ENCODE results near the gene COL9A3. TPM values are rescaled to one million over a fixed set of nuclear protein-coding genes. Genes with fewer than 3 reads are reported as not detected.

The COL9A3 gene
- total RNA-seq, 1 donor from 2014 or later, result not detected

GRCh38 chr20:62805711-62806382 is 11.0 kb upstream of the COL9A3 start:
- peak overlapping the region; percentile 87 for H3K4me3 ChIP-seq (ENCODE audit: low read depth, low read length)
- TF ChIP-seq, protein P1, sequence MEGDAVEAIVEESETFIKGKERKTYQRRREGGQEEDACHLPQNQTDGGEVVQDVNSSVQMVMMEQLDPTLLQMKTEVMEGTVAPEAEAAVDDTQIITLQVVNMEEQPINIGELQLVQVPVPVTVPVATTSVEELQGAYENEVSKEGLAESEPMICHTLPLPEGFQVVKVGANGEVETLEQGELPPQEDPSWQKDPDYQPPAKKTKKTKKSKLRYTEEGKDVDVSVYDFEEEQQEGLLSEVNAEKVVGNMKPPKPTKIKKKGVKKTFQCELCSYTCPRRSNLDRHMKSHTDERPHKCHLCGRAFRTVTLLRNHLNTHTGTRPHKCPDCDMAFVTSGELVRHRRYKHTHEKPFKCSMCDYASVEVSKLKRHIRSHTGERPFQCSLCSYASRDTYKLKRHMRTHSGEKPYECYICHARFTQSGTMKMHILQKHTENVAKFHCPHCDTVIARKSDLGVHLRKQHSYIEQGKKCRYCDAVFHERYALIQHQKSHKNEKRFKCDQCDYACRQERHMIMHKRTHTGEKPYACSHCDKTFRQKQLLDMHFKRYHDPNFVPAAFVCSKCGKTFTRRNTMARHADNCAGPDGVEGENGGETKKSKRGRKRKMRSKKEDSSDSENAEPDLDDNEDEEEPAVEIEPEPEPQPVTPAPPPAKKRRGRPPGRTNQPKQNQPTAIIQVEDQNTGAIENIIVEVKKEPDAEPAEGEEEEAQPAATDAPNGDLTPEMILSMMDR (IDR thresholded peaks at IDR 0.05; ENCODE audit: insufficient read depth, low read length, severe bottlenecking), result no peak
- no peak for DNase-seq (ENCODE audit: low read depth)
- H3K36me3 ChIP-seq (ENCODE audit: control insufficient read depth, insufficient read depth, low read length), result peaks cover 23% of the 10 kb centered on the region
- no peak for FAIRE-seq
- no peaks in the 10 kb centered on the region for H3K27me3 ChIP-seq (ENCODE audit: control insufficient read depth, insufficient read depth, low read length)

DNA sequence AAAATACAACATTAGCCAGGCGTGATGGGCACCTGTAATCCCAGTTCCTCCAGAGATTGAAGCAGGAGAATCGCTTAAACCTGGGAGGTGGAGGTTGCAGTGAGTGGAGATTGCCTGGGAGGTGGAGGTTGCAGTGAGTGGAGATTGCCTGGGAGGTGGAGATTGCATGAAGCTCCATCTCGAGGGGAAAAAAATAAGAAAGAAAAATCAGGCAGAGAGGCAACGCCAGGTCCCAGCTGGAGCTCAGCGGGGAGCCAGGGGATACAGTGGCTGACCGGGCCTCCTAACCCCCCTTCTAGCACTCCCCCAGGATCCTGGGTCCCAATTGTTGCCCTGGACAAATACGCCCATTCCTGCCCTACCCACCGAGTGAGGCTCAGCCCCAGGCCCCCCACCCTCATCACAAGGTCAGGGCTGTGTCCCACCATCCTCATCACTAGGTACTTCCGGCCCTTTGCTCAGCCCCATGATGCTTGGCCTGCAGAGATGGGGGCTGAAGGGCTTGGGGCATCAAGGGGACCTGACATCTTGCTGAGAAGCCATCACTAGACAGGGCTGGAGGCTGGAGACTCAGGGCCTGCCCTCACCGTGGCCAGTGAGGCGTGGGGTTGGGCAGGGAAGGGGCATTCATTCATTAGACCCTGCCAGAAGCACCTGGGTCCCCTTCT is 10.3 kb upstream of the COL9A3 start:
- H3K36me3 ChIP-seq (ENCODE audit: control insufficient read depth, insufficient read depth, low read length), result peaks cover 24% of the 10 kb centered on the region
- no peak overlapping the region for H3K4me3 ChIP-seq (ENCODE audit: low read depth, low read length)
- no peak for DNase-seq (ENCODE audit: low read depth)
- TF ChIP-seq, protein P1 (IDR thresholded peaks at IDR 0.05; ENCODE audit: insufficient read depth, low read length, severe bottlenecking), result no peak
- no peaks in the 10 kb centered on the region for H3K27me3 ChIP-seq (ENCODE audit: control insufficient read depth, insufficient read depth, low read length)
- FAIRE-seq, result no peak

DNA sequence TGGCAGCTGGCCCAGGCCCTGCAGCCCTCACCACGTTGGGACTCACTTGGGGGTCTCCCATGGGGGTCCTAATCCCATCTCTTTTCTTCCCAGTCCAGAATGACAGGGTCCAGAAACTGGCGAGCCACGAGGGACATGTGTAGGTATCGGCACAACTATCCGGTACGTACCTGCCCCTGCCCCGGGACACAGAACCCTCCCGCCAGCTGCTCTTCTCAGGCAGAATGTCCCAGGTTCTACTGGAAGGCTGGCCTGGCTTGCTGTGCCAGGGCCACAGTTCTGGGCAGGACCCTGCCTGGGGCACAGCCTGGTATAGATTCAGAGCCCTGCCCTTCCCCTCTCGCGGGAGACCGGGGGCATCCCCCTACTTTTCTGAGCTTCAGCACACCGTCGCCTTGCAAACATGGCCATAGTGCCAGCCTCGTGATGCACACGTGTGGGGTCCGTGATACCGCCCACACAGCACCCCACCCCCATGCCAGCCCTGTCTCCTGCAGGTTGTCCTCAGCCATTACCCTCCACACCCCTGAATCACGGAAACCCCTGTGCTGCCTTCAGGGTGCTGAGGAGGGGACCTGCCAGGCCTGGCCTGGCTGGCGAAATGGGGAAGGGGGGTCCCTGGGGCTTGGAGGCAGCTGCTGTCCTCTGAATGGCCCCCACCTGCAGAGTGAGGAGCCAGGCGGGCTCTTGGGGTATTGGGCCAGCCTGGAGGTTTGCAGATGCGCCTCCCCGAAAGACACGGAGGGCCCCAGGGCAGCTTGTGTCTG is 9.2 kb upstream of the COL9A3 start:
- no peak for FAIRE-seq
- no peaks in the 10 kb centered on the region for H3K27me3 ChIP-seq (ENCODE audit: control insufficient read depth, insufficient read depth, low read length)
- TF ChIP-seq, protein P1 (IDR thresholded peaks at IDR 0.05; ENCODE audit: insufficient read depth, low read length, severe bottlenecking), result no peak
- no peak for DNase-seq (ENCODE audit: low read depth)
- no peak overlapping the region for H3K4me3 ChIP-seq (ENCODE audit: low read depth, low read length)
- H3K36me3 ChIP-seq (ENCODE audit: control insufficient read depth, insufficient read depth, low read length), result peaks cover 27% of the 10 kb centered on the region

DNA sequence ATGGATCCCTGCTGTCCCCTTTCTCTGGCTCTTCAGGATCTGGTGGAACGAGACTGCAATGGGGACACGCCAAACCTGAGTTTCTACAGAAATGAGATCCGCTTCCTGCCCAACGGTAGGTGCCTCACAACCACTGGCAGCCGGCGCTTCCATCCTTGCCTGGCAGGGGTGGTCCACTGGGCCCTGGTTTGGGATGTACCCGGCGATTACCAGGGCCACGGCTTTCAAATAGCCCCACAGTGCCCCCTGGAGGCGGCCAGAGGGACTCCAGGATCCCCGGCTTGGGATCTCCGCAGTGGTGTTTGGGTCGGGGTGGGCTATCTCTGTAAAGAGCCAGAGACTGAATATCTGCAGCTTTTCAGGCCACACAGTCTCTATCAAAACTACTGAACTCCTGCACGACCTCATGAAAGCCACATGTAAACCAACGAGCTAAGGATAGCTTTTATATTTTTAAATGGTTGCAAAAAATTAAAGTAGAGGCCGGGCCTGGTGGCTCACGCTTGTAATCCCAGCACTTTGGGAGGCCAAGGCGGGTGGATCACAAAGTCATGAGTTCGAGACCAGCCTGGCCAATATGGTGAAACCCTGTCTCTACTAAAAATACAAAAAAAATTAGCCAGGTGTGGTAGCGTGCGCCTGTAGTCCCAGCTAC is 8.5 kb upstream of the COL9A3 start:
- DNase-seq (ENCODE audit: low read depth) (peak; percentile 25), FAIRE-seq (no peak)
- H3K36me3 ChIP-seq (ENCODE audit: control insufficient read depth, insufficient read depth, low read length), result peaks cover 28% of the 10 kb centered on the region
- TF ChIP-seq, protein P1 (IDR thresholded peaks at IDR 0.05; ENCODE audit: insufficient read depth, low read length, severe bottlenecking), result peak; percentile 93
- no peak overlapping the region for H3K4me3 ChIP-seq (ENCODE audit: low read depth, low read length)
- H3K27me3 ChIP-seq (ENCODE audit: control insufficient read depth, insufficient read depth, low read length), result no peaks in the 10 kb centered on the region

- no peak for FAIRE-seq
- DNase-seq (ENCODE audit: low read depth), result no peak
- TF ChIP-seq, protein P1 (IDR thresholded peaks at IDR 0.05; ENCODE audit: insufficient read depth, low read length, severe bottlenecking), result no peak
- Histone ChIP-seq H3K27me3 (ENCODE audit: control insufficient read depth, insufficient read depth, low read length) (no peaks in the 10 kb centered on the region), H3K4me3 (ENCODE audit: low read depth, low read length) (no peak overlapping the region), H3K36me3 (ENCODE audit: control insufficient read depth, insufficient read depth, low read length) (peaks cover 30% of the 10 kb centered on the region)
Measured at GRCh38 chr20:62809530-62810428, 7.1 kb upstream of the COL9A3 start.

All from bronchial epithelial cell (primary cell).